GM18870 (cell line): ENCODE measurements around the gene TSEN2.

Source experiments
- ATAC-seq: cut with Tn5 transposase; IDR thresholded peaks from one replicate; pipeline ENCODE4 v1.9.1; 2021; ENCODE audit warnings: moderate library complexity; ENCODE audit not compliant: unreplicated experiment

The TSEN2 gene

DNA sequence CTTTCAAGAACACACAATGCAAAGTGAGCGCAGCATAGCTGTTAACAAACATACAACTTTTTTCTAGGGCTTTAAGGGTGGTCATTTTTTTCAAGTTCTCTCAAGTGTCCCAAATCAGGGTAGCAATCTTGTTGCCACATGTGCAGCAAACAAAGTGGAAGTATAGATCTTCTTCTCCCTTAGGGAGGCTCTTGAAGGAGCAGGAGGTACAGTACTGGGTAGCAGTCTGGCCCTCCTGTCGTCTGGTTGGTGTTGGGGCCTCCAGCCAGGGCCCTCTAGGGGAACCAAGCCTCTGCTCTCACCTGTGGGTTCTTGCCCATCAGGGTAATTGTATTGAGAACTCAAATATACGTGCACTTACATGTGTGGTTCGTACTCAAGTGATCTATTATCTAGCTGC, 98.5 kb downstream of the TSEN2 start:
- ATAC-seq = no peak
